ENCODE measurements around the gene ANKLE1.

ANKLE1 gene

DNA sequence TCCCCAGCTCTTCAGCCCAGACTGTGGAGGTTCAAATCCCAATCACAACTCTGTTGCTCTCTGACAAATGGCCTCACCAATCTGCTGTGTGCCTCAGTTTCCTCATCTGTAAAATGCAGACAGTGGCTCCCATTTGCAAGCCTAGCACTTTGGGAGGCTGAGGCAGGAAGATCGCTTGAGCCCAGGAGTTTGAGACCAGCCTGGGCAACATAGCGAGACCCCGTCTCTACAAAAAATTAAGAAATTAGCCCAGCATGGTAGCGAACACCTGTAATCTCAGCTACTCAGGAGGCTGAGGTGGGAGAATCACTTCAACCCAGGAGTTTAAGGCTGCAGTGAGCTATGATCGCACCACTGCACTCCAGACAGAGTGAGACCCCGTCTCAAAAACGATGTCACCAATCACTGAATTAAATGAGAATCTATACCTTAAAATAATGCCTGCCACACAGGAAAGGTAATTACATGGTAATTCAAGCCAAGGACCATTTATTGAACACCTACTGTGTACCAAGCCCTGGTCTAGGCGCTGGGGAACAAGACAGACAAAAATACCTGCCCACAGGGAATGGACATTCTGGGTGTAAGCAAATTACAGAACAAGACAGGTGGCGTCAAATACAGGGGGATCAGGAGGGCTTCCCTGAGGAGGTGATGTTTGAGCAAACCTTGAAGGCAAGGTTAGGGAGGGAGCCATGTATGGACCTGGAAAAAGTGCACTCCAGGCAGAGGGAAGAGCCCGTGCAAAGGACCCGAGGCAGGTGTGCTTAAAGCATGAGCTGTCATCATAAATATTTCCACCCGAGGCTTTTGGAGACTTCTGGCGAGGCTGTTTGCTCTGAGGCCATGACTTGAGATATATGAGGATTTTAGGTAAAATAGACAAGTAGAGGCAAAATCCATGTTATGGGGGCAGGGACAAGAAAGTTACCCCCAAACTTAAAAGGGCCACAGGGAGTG lies 43.7 kb upstream of the ANKLE1 start:
- Histone ChIP-seq H3K9me2 (ENCODE audit: low read depth, low read length) (no peaks in the 10 kb centered on the region), H3K4me1 (ENCODE audit: insufficient read depth, low read length, severe bottlenecking) (peaks cover 32% of the 10 kb centered on the region), H3K27ac (ENCODE audit: low read depth, low read length, poor library complexity, severe bottlenecking) (no peak overlapping the region), H3K9ac (ENCODE audit: low read length) (no peak overlapping the region), H3K36me3 (ENCODE audit: insufficient read depth, low read length) (0 out of 2 replicates have a peak, but pooled peaks cover 4% of the 10 kb centered on the region), H3K9me3 (ENCODE audit: low read length) (no peaks in the 10 kb centered on the region), H2AFZ (ENCODE audit: low read length) (no peak overlapping the region), H3K79me2 (ENCODE audit: insufficient read depth, low read length) (peaks cover 4% of the 10 kb centered on the region; the same call in 1 of the 2 replicates), H3F3A (ENCODE audit: insufficient read depth, low read length) (no peaks in the 10 kb centered on the region), H4K20me1 (ENCODE audit: insufficient read depth, low read length) (no peaks in the 10 kb centered on the region), H3K4me3 (ENCODE audit: low read depth, low read length, poor library complexity, severe bottlenecking) (no peak overlapping the region), H3K27me3 (ENCODE audit: insufficient read depth, low read length) (no peaks in the 10 kb centered on the region), H3K4me2 (ENCODE audit: low read length) (no peak overlapping the region)
- TF ChIP-seq EZH2 (IDR thresholded peaks at IDR 0.05; ENCODE audit: borderline replicate concordance, low read length) (no peak), CTCF (IDR thresholded peaks at IDR 0.05; ENCODE audit: low read length) (no peak)

DNA sequence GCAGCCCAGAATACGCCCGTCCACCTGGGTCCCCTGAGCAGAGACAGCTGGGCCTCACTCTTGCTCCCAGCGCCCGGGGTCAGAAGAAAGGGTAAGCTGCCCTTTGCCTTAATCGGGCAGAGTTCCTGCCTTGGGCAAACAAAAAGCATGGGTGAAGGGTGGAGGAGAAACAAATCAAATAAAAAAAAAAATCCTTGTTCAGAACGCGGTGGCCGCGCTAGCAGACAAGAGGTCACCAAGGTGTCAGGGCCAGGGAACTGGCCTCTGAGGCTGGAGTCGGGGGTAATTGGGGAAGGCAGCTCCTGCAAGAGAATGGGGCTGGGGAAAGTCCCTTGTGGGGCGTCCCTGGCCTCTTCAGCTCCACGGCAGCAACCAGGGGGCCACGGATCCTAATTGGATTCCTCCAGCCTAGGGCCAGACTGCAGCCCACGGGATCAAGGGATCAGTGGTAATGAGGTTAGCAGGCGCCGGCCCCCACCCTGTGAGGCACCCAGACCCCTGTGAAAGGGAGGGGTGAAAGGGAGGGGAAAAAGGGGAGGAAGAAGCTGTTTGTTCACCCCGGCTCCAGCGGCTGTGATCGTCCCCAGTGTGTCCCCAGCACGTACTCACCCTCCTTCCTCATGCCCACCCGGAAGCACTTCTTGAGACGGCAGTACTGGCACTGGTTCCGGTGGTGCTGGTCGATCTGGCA lies 41.5 kb upstream of the ANKLE1 start:
- H3K27ac ChIP-seq (ENCODE audit: low read depth, low read length, poor library complexity, severe bottlenecking): no peak overlapping the region

More for the DNA sequence above, 41.5 kb upstream of the ANKLE1 start:
- no peaks in the 10 kb centered on the region for H3K9me2 ChIP-seq (ENCODE audit: low read depth, low read length)
- TF ChIP-seq EZH2 (IDR thresholded peaks at IDR 0.05; ENCODE audit: borderline replicate concordance, low read length): no peak
- no peak for TF ChIP-seq CTCF (IDR thresholded peaks at IDR 0.05; ENCODE audit: low read length)
- no peak overlapping the region for H2AFZ ChIP-seq (ENCODE audit: low read length)
- no peaks in the 10 kb centered on the region for H4K20me1 ChIP-seq (ENCODE audit: insufficient read depth, low read length)
- no peak overlapping the region for H3K4me3 ChIP-seq (ENCODE audit: low read depth, low read length, poor library complexity, severe bottlenecking)
- no peak overlapping the region for H3K9ac ChIP-seq (ENCODE audit: low read length)
- no peaks in the 10 kb centered on the region for H3K27me3 ChIP-seq (ENCODE audit: insufficient read depth, low read length)
- no peak overlapping the region for H3K4me2 ChIP-seq (ENCODE audit: low read length)
- peaks cover 40% of the 10 kb centered on the region for H3K4me1 ChIP-seq (ENCODE audit: insufficient read depth, low read length, severe bottlenecking)
- no peaks in the 10 kb centered on the region for H3K9me3 ChIP-seq (ENCODE audit: low read length)
- 0 out of 2 replicates have a peak, but pooled peaks cover 4% of the 10 kb centered on the region for H3K36me3 ChIP-seq (ENCODE audit: insufficient read depth, low read length)
- no peaks in the 10 kb centered on the region for H3K79me2 ChIP-seq (ENCODE audit: insufficient read depth, low read length)
- H3F3A ChIP-seq (ENCODE audit: insufficient read depth, low read length): no peaks in the 10 kb centered on the region

All from OCI-LY1 (cell line).